Naive thymus-derived CD4-positive, alpha-beta T cell (primary cell): Measurements from ENCODE around the gene ABI3. TPM values are rescaled to one million over a fixed set of nuclear protein-coding genes. Genes with fewer than 3 reads are reported as not detected.
A peak's percentile ranks its signal among the peaks of the same experiment; 100 is the strongest.

Source experiments
- ATAC-seq: fragments of 150-1000 bp; cut with Tn5 transposase; 2 replicates; pipeline ENCODE4 v1.10.0; 2021; ENCODE audit warnings: mild to moderate bottlenecking, moderate library complexity
- CTCF ChIA-PET: fragments of 350-600 bp; sonication (Branson Sonifier 250); formaldehyde crosslinking; loops from one replicate; lab custom pipeline; 2021; ENCODE audit warnings: antibody characterized with exemption; lab: Charles Lee
- POLR2A ChIA-PET: fragments of 350-600 bp; sonication (Branson Sonifier 250); formaldehyde crosslinking; loops from one replicate; lab custom pipeline; 2021; ENCODE audit warnings: antibody characterized with exemption, inconsistent platforms; lab: Charles Lee
- DNase-seq, 9 donors: peaks; one replicate each; pipeline versions ENCODE4 v3.0.0 to v3.0.0-alpha.2; 2020 to 2022; ENCODE audit warnings: mixed read lengths in 1 of 9
- H3K27ac ChIP-seq: one replicate; pipeline ENCODE4 v1.7.0; 2013; ENCODE audit warnings: mild to moderate bottlenecking, low read depth, low read length, moderate library complexity
- H3K27me3 ChIP-seq, 2 donors: one replicate each; pipeline ENCODE4 v1.7.0; 2013; ENCODE audit warnings: low read length in 2 of 2, mild to moderate bottlenecking in 2 of 2, moderate library complexity in 2 of 2; ENCODE audit not compliant: control insufficient read depth in 2 of 2, insufficient read depth in 2 of 2
- H3K36me3 ChIP-seq, 3 experiments: 1 replicate in 2 of 3; 2 replicates in 1 of 3; pipeline ENCODE4 v1.7.0; 2013; ENCODE audit warnings: low read length in 3 of 3, mild to moderate bottlenecking in 3 of 3, moderate library complexity in 1 of 3; ENCODE audit not compliant: insufficient read depth in 3 of 3, control insufficient read depth in 2 of 3
- H3K4me1 ChIP-seq, 2 donors: one replicate each; pipeline ENCODE4 v1.7.0; 2013; ENCODE audit warnings: low read length in 2 of 2, mild to moderate bottlenecking in 2 of 2, moderate library complexity in 1 of 2; ENCODE audit not compliant: control insufficient read depth in 2 of 2, insufficient read depth in 2 of 2
- H3K4me3 ChIP-seq: 2 replicates; pipeline ENCODE4 v1.7.0; 2013; ENCODE audit warnings: mild to moderate bottlenecking, low read length
- H3K9me3 ChIP-seq, 3 experiments: 1 replicate in 2 of 3; 2 replicates in 1 of 3; pipeline ENCODE4 v1.7.0; 2013; ENCODE audit warnings: low read length in 3 of 3; ENCODE audit not compliant: control insufficient read depth in 2 of 3
- H3K27ac Mint-ChIP-seq, 9 donors: one replicate each; pipeline ENCODE4 v1.8.0; 2020 to 2022; ENCODE audit warnings: mixed read lengths in 9 of 9, mild to moderate bottlenecking in 8 of 9, moderate library complexity in 5 of 9, inconsistent platforms in 2 of 9
- H3K27me3 Mint-ChIP-seq, 5 donors: one replicate each; pipeline ENCODE4 v1.8.0; 2021 to 2022; ENCODE audit warnings: mixed read lengths in 5 of 5, mild to moderate bottlenecking in 1 of 5
- H3K36me3 Mint-ChIP-seq, 5 donors: one replicate each; pipeline ENCODE4 v1.8.0; 2020 to 2022; ENCODE audit warnings: mixed read lengths in 5 of 5, mild to moderate bottlenecking in 3 of 5, inconsistent platforms in 1 of 5
- H3K4me1 Mint-ChIP-seq, 7 donors: one replicate each; pipeline ENCODE4 v1.8.0; 2020 to 2022; ENCODE audit warnings: mixed read lengths in 7 of 7, mild to moderate bottlenecking in 3 of 7, inconsistent platforms in 1 of 7
- H3K4me3 Mint-ChIP-seq, 10 donors: one replicate each; pipeline ENCODE4 v1.8.0; 2020 to 2022; ENCODE audit warnings: mild to moderate bottlenecking in 10 of 10, mixed read lengths in 10 of 10, moderate library complexity in 6 of 10, inconsistent platforms in 2 of 10
- H3K9me3 Mint-ChIP-seq, 11 donors: one replicate each; pipeline ENCODE4 v1.8.0; 2020 to 2022; ENCODE audit warnings: mixed read lengths in 11 of 11, mild to moderate bottlenecking in 4 of 11, inconsistent platforms in 1 of 11, moderate library complexity in 1 of 11
- intact Hi-C, 2 donors: fragments of 100-400 bp; cut with micrococcal nuclease; formaldehyde crosslinking; loops; one replicate each; pipeline ENCODE4 v1.15.1; 2023
- polyA plus RNA-seq, 2 donors: library from polyadenylated mRNA; unstranded; fragments of 300-500 nt; fragmentation: Illumina TruSeq; gene quantifications; one replicate each; pipeline ENCODE4 v1.2.3, GENCODE V29; 2021
- total RNA-seq, 6 experiments: library from RNA in 5 of 6; stranded (reverse) in 5 of 6; gene quantifications; 1 replicate in 5 of 6; 2 replicates in 1 of 6; pipeline ENCODE4 v1.2.3 and lab custom pipeline; 2021 to 2026

The ABI3 gene, protein sequence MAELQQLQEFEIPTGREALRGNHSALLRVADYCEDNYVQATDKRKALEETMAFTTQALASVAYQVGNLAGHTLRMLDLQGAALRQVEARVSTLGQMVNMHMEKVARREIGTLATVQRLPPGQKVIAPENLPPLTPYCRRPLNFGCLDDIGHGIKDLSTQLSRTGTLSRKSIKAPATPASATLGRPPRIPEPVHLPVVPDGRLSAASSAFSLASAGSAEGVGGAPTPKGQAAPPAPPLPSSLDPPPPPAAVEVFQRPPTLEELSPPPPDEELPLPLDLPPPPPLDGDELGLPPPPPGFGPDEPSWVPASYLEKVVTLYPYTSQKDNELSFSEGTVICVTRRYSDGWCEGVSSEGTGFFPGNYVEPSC
- total RNA-seq (10 to 100 TPM in 3 of 5 experiments, 1 to 10 TPM in 2; 8.2 to 57.8 (median 11.0) TPM), polyA plus RNA-seq (10 to 100 TPM; 15.0 to 21.8 TPM), total RNA-seq (lab: John Stamatoyannopoulos, UW) (8.6 reads per million, percentile 33 among the genes with 10 or more reads in this experiment)

DNA sequence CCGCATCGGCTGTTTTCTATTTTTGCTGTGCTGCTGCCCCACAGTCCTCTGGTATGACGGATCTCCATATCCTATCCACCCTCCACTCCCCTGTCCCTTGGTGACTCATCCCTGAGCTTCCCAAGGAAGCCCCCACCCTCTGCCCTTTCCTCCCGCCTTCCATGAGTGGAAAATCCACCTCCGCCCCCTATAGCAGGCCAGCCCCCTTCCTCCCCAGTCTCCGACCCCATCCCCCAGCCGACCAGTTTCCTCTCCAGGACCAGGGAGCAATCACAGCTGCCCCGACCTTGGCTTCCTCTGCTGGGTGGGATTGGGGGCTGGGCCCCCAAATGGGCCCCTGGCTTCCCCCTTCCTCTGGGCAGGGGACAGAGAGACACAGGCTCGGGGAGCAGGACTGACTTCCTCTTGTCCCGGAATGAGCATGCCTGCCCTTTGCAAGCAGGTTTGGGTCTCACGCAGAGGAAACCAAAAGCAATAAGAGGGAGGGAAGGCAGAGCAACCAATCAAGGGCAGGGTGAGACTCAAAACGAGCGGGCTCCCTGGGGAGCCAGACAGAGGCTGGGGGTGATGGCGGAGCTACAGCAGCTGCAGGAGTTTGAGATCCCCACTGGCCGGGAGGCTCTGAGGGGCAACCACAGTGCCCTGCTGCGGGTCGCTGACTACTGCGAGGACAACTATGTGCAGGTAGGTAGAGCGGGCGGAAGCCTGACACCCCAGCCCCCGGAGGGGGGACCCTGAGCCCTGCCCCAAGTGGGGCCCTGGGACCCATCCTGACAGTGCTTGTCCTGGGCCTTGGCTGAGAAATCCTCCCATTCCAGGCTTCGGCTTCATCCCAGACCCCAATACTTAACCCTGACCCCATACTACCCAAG, at the start of gene ABI3, which contains the start of gene GNGT2:
TSS of gene ABI3 (plus strand) at position 550 of the 872 bp plus-strand sequence. CDS start at position 568, 18 bp downstream.
TSS of gene GNGT2 (minus strand) at position 417 of the 872 bp plus-strand sequence. CDS start 3,152 bp downstream, outside the sequence.
- Mint-ChIP-seq H3K27ac (peak within 1 kb of the TSS; percentile 80 to 95 (median 89)), H3K4me1 (peaks cover 63 to 81% (median 71%) of the 10 kb centered on the region in 7 donors), H3K36me3 (peaks cover 0 to 42% (median 0%) of the 10 kb centered on the region in 5 donors), H3K4me3 (peak within 1 kb of the TSS; percentile 72 to 96 (median 93)), H3K9me3 (no peaks in the 10 kb centered on the region), H3K27me3 (no peaks in the 10 kb centered on the region)
- Histone ChIP-seq H3K4me1 (peaks cover 54 to 58% of the 10 kb centered on the region in 2 donors), H3K9me3 (no peaks in the 10 kb centered on the region), H3K27me3 (no peaks in the 10 kb centered on the region), H3K36me3 (no peaks in the 10 kb centered on the region), H3K4me3 (peak within 1 kb of the TSS; percentile 84), H3K27ac (peak within 1 kb of the TSS; percentile 82)
- peak; percentile 23 to 70 (median 62) for DNase-seq
- ChIA-PET POLR2A (interaction anchor here (1.5 to 17.4 kb wide), 5 partner anchors 10 to 14 kb away, joined by 3 to 237 read pairs (median 5); no protein-coding TSS in a partner anchor), CTCF (interaction anchor here (0.6 to 3.1 kb wide), 2 partner anchors 14 to 17 kb away, joined by 3 to 11 read pairs; no protein-coding TSS in a partner anchor)
- ATAC-seq, result peak; percentile 88
- intact Hi-C loops, result loop anchor here (1.0 to 2.0 kb wide), 5 partner anchors 8 to 20 kb away; partner anchors contain the start of gene PHOSPHO1 (in 1 of the 2)

DNA sequence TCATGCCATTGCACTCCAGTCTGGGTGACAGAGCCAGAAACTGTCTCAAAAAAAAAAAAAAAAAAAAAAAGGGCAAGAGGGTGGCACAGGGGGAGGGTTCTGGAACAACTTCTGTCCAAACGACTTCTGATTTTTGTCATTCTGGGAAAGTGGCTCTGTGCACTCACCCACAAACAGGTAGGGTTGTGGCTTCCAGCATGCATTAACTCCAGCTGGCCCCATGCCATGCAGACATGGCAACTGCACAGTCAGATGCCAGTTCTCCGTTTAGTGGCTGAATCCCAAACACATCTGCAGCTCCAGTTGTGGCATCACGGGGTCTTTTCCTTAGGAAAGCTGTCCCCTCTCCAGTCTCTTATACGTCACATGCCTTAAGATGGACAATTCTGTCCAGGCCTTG, 47.6 kb upstream of the ABI3 start:
- intact Hi-C loops, result no loop called here
- H3K27me3 ChIP-seq, result no peaks in the 10 kb centered on the region
- Mint-ChIP-seq H3K27ac (no peak overlapping the region), H3K4me1 (peaks cover 0 to 1% (median 0%) of the 10 kb centered on the region in 7 donors), H3K36me3 (no peaks in the 10 kb centered on the region), H3K9me3 (peaks cover 0 to under 1% (median 0%) of the 10 kb centered on the region in 11 donors), H3K4me3 (no peak overlapping the region), H3K27me3 (peaks cover 28 to 51% (median 34%) of the 10 kb centered on the region in 5 donors)
- H3K4me1 ChIP-seq, result no peaks in the 10 kb centered on the region
- DNase-seq (no peak), ATAC-seq (no peak)
- no peaks in the 10 kb centered on the region for H3K36me3 ChIP-seq
- H3K4me3 ChIP-seq, result no peak overlapping the region
- no peak overlapping the region for H3K27ac ChIP-seq
- H3K9me3 ChIP-seq, result no peaks in the 10 kb centered on the region
- CTCF ChIA-PET, result interaction anchor here (0.7 kb wide), 1 partner anchor 882 kb away, joined by 3 read pairs; no protein-coding TSS in a partner anchor
- POLR2A ChIA-PET, result interaction anchor here (0.7 kb wide), 1 partner anchor 10 kb away, joined by 3 read pairs; no protein-coding TSS in a partner anchor

DNA sequence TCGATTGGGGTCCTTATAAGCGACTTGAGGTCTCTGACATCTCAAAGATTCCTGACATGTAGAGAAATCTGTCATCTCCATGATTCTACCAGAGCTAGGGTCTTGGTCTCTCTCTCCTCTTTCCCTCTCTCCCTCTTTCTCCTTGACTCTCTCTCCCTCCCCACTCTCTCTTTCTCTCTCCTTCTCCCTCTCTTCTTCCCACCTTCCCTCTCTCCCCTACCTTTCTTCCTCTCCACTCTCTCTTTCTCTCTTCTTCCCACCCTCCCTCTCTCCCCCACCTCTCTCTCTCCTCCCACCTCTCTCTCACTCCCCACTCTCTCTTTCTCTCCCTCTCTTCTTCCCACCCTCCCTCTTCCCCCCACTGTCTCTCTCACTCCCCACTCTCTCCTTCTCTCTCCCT, 45.4 kb upstream of the ABI3 start:
- no peaks in the 10 kb centered on the region for H3K9me3 ChIP-seq
- H3K27me3 Mint-ChIP-seq, result peaks cover 35 to 47% (median 41%) of the 10 kb centered on the region in 5 donors
- ChIA-PET POLR2A (no interaction called here), CTCF (interaction anchor here (0.8 kb wide), 1 partner anchor 79 kb away, joined by 3 read pairs; no protein-coding TSS in a partner anchor)
- intact Hi-C loops, result no loop called here
- no peaks in the 10 kb centered on the region for H3K36me3 ChIP-seq
- DNase-seq, result no peak
- no peak overlapping the region for H3K4me3 Mint-ChIP-seq
- H3K27ac Mint-ChIP-seq, result no peak overlapping the region
- no peak overlapping the region for H3K4me3 ChIP-seq
- peaks cover 0 to 4% (median 0%) of the 10 kb centered on the region in 11 donors for H3K9me3 Mint-ChIP-seq
- no peaks in the 10 kb centered on the region for H3K36me3 Mint-ChIP-seq
- no peaks in the 10 kb centered on the region for H3K4me1 ChIP-seq
- no peak overlapping the region for H3K27ac ChIP-seq
- no peak for ATAC-seq
- peaks cover 0 to 1% (median 0%) of the 10 kb centered on the region in 7 donors for H3K4me1 Mint-ChIP-seq
- no peaks in the 10 kb centered on the region for H3K27me3 ChIP-seq

DNA sequence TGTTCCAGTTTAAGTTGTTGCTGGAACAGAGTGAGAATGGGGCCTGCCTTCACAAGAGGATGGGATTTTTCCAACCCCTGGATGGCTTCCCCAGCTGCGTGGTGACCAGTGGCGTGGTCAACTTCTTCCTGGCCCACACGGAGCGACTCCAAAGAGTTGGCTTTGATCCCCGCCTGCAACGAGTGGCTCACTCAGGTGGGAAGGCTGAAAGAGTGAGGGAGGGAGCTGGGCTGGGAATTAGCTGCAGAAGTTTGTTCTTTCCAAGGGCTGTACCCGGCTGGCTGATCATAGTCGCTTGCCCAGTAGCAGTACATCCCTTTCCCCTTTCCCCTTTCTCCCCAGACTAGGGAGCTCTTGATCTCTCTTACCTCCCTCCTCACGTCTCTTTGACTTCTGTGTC, 41.8 kb upstream of the ABI3 start:
- H3K4me3 ChIP-seq, result no peak overlapping the region
- Mint-ChIP-seq H3K9me3 (peaks cover 2 to 26% (median 8%) of the 10 kb centered on the region in 11 donors), H3K27me3 (peaks cover 59 to 65% (median 63%) of the 10 kb centered on the region in 5 donors), H3K4me1 (peaks cover 0 to 1% (median 0%) of the 10 kb centered on the region in 7 donors), H3K4me3 (no peak overlapping the region), H3K27ac (no peak overlapping the region), H3K36me3 (peaks cover 0 to 6% (median 2%) of the 10 kb centered on the region in 5 donors)
- H3K27ac ChIP-seq, result no peak overlapping the region
- H3K4me1 ChIP-seq, result no peaks in the 10 kb centered on the region
- intact Hi-C loops, result no loop called here
- no peaks in the 10 kb centered on the region for H3K36me3 ChIP-seq
- H3K9me3 ChIP-seq, result no peaks in the 10 kb centered on the region
- no peak for DNase-seq
- ChIA-PET POLR2A (no interaction called here), CTCF (interaction anchor here (0.8 to 2.0 kb wide), 2 partner anchors 12 to 54 kb away, joined by 3 to 5 read pairs; no protein-coding TSS in a partner anchor)
- no peak for ATAC-seq
- H3K27me3 ChIP-seq, result no peaks in the 10 kb centered on the region

DNA sequence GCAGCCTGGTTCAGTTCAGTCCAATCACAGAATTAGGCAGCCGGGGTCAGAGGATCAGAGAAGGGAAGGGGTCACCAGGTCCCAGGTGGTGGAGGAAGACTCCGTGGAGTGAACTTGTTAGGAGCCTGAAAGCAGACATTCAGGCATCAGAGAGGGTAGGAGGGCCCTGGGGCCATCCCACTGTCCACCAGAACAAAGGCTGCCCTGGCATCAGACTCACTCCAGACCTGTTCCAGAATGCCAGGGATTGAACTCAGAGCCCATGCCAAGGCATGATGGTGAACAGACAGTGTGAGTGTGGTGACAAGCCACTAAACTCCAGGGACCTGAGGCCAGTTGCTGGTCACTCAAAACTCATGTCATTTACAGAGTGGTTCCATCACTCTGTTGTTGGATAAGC, 40.3 kb upstream of the ABI3 start:
- H3K4me1 Mint-ChIP-seq, result peaks cover 0 to 1% (median 0%) of the 10 kb centered on the region in 7 donors
- ChIA-PET CTCF (interaction anchor here (2.2 kb wide), 1 partner anchor 10 kb away, joined by 7 read pairs; no protein-coding TSS in a partner anchor), POLR2A (no interaction called here)
- intact Hi-C loops, result no loop called here
- ATAC-seq (no peak), DNase-seq (no peak)
- no peak overlapping the region for H3K27ac Mint-ChIP-seq
- peaks cover 8 to 41% (median 21%) of the 10 kb centered on the region in 11 donors for H3K9me3 Mint-ChIP-seq
- no peaks in the 10 kb centered on the region for H3K36me3 ChIP-seq
- H3K36me3 Mint-ChIP-seq, result peaks cover 0 to 16% (median 12%) of the 10 kb centered on the region in 5 donors
- peaks cover 0 to under 1% (median 0%) of the 10 kb centered on the region in 3 experiments for H3K9me3 ChIP-seq
- H3K27me3 Mint-ChIP-seq, result peaks cover 62 to 77% (median 65%) of the 10 kb centered on the region in 5 donors
- no peaks in the 10 kb centered on the region for H3K4me1 ChIP-seq
- H3K4me3 Mint-ChIP-seq, result no peak overlapping the region
- H3K4me3 ChIP-seq, result no peak overlapping the region
- no peaks in the 10 kb centered on the region for H3K27me3 ChIP-seq
- H3K27ac ChIP-seq, result no peak overlapping the region
